Keratinocyte (primary cell): ENCODE data around the gene MYBPC2.

Experiments used
- CTCF ChIP-seq, 3 experiments: IDR thresholded peaks in 1 of 3; conservative IDR thresholded peaks in 1 of 3; optimal IDR thresholded peaks in 1 of 3; 2 replicates in 2 of 3; 3 replicates in 1 of 3; pipeline versions ENCODE3 to v1.5.1; 2011; ENCODE audit warnings: low read length in 3 of 3, mild to moderate bottlenecking in 3 of 3, moderate library complexity in 2 of 3, control low read depth in 1 of 3, inconsistent platforms in 1 of 3; ENCODE audit not compliant: insufficient read depth in 2 of 3; ENCODE audit errors: extremely low read depth in 1 of 3
- EZH2 ChIP-seq: IDR thresholded peaks from one replicate; pipeline ENCODE4 v1.6.1; 2012; ENCODE audit warnings: inconsistent platforms, mild to moderate bottlenecking, low read length, moderate library complexity

- no peak for TF ChIP-seq CTCF (optimal IDR thresholded peaks at IDR 0.05 in 1 of 3, IDR thresholded peaks at IDR 0.05 in 1 of 3, conservative IDR thresholded peaks at IDR 0.05 in 1 of 3; ENCODE audit: extremely low read depth in 1 of 3, insufficient read depth in 2 of 3, low read length in 3 of 3)
- no peak for TF ChIP-seq EZH2
These were observed 799 bp downstream of the MYBPC2 start for GRCh38 chr19:50433201-50434180.
